A673 (cell line): ENCODE measurements around the gene GSKIP. TPM values are rescaled to one million over a fixed set of nuclear protein-coding genes. Genes with fewer than 3 reads are reported as not detected.

Source experiments
- Bru-seq: library from RNA; stranded (reverse); fragments of 400-500 nt; gene quantifications from one replicate; lab custom pipeline; 2021; lab: Mats Ljungman, UMichigan
- BruChase-seq, 2 experiments: library from RNA; stranded (reverse); fragments of 400-500 nt; gene quantifications; one replicate each; lab custom pipeline; 2021; lab: Mats Ljungman, UMichigan
- BruUV-seq: library from RNA; stranded (reverse); fragments of 400-500 nt; replicated peaks from 2 replicates; lab custom pipeline; 2021; lab: Mats Ljungman, UMichigan
- CTCF ChIA-PET: fragments of 300-600 bp; sonication (Branson Sonifier 250); formaldehyde crosslinking; loops from one replicate; lab custom pipeline; 2022; ENCODE audit warnings: antibody characterized with exemption; lab: Charles Lee
- POLR2A ChIA-PET: fragments of 300-600 bp; sonication (Branson Sonifier 250); formaldehyde crosslinking; loops from one replicate; lab custom pipeline; 2022; ENCODE audit warnings: antibody characterized with exemption; ENCODE audit not compliant: low non-redundant PET; lab: Charles Lee
- DNase-seq: peaks from one replicate; pipeline ENCODE4 v3.0.0-alpha.2; 2015; ENCODE audit warnings: low spot score
- H3K27ac ChIP-seq: fragments of 200-600 bp; sonication (generic); 2 replicates; pipeline ENCODE4 v1.5.1; 2016; ENCODE audit warnings: mixed run types, low read depth, mild to moderate bottlenecking, mixed read lengths, antibody characterized with exemption, low read length; ENCODE audit not compliant: poor library complexity, severe bottlenecking
- H3K27me3 ChIP-seq: fragments of 200-600 bp; sonication (generic); replicated peaks from 2 replicates; pipeline ENCODE4 v1.6.1; 2017; ENCODE audit warnings: mixed run types, low read depth, mild to moderate bottlenecking, mixed read lengths, antibody characterized with exemption, low read length; ENCODE audit not compliant: insufficient read depth, poor library complexity
- H3K36me3 ChIP-seq: fragments of 200-600 bp; sonication (generic); 2 replicates; pipeline ENCODE4 v1.6.1; 2016; ENCODE audit warnings: mixed run types, mild to moderate bottlenecking, mixed read lengths, antibody characterized with exemption, low read length; ENCODE audit not compliant: insufficient read depth, poor library complexity, severe bottlenecking
- H3K4me1 ChIP-seq: fragments of 200-600 bp; sonication (generic); 2 replicates; pipeline ENCODE4 v1.6.1; 2017; ENCODE audit warnings: mixed run types, mild to moderate bottlenecking, mixed read lengths, antibody characterized with exemption, low read length; ENCODE audit not compliant: insufficient read depth, poor library complexity, severe bottlenecking
- H3K4me3 ChIP-seq: fragments of 200-600 bp; sonication (generic); 2 replicates; pipeline ENCODE4 v1.5.1; 2016; ENCODE audit warnings: low read depth, mixed run types, mild to moderate bottlenecking, mixed read lengths, low read length; ENCODE audit not compliant: poor library complexity, severe bottlenecking
- H3K9me3 ChIP-seq: fragments of 200-600 bp; sonication (generic); 2 replicates; pipeline ENCODE4 v1.6.1; 2016; ENCODE audit warnings: mixed run types, low read depth, mild to moderate bottlenecking, mixed read lengths, antibody characterized with exemption, low read length; ENCODE audit not compliant: poor library complexity, severe bottlenecking
- EZH2 ChIP-seq: fragments of 200-600 bp; sonication (generic); IDR thresholded peaks from 2 replicates; pipeline ENCODE4 v1.6.1; 2017; ENCODE audit warnings: borderline replicate concordance, low read depth, mild to moderate bottlenecking, mixed read lengths, antibody characterized with exemption, low read length; ENCODE audit not compliant: poor library complexity, severe bottlenecking
- intact Hi-C: fragments of 100-400 bp; cut with micrococcal nuclease; formaldehyde crosslinking; loops from one replicate; pipeline ENCODE4 v1.10.0; 2022; ENCODE audit not compliant: unreplicated experiment
- long read RNA-seq: library from polyadenylated mRNA; stranded (forward); transcript quantifications from one replicate; pipeline ENCODE4 v2.0.0, GENCODE V29; 2022
- total RNA-seq: library from RNA; stranded (reverse); gene quantifications from 2 replicates; pipeline ENCODE4 v1.2.3, GENCODE V29; 2021
- TF ChIP-seq, protein P1 (sequence below): fragments of 300-800, 200-600 bp; sonication (generic); conservative IDR thresholded peaks from 2 replicates; pipeline ENCODE4 v1.5.1; 2017; ENCODE audit warnings: low read depth, mild to moderate bottlenecking, antibody characterized with exemption, low read length, moderate library complexity, mixed read lengths

GSKIP gene, protein sequence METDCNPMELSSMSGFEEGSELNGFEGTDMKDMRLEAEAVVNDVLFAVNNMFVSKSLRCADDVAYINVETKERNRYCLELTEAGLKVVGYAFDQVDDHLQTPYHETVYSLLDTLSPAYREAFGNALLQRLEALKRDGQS
- total RNA-seq (21.3 and 21.6 TPM in 2 replicates), Bru-seq, nascent RNA (percentile 70 among the genes with signal in this experiment), BruChase-seq, experiment 1, labeled RNA remaining after a 2-hour chase (percentile 71 among the genes with signal in this experiment), BruChase-seq, experiment 2, labeled RNA remaining after a 6-hour chase (percentile 61 among the genes with signal in this experiment)
- long read RNA-seq, transcript GSKIP-205 (4 exons, 2,218 nt): major isoform, 44 of 56 reads
- long read RNA-seq, partial matches to known transcripts: 2 of 56 reads
- long read RNA-seq, other reads (novel, unspliced or antisense): 6 of 56 reads

GRCh38 chr14:96362965-96363750, at the start of gene GSKIP, which contains the start of gene ATG2B:
TSS of gene GSKIP (plus strand) at chr14:96363526. CDS start at chr14:96382248, 18,722 bp downstream.
TSS of gene ATG2B (minus strand) at chr14:96363341. CDS start at chr14:96362976, 365 bp downstream.
- H3K27ac ChIP-seq: peak within 1 kb of the TSS; percentile 81
- peak within 1 kb of the TSS; percentile 97 for H3K4me3 ChIP-seq
- H3K4me1 ChIP-seq: peaks cover 17% of the 10 kb centered on the region
- H3K9me3 ChIP-seq: no peaks in the 10 kb centered on the region
- CTCF ChIA-PET: no interaction called here
- intact Hi-C loops: no loop called here
- BruUV-seq: no TSS peak
- no peaks in the 10 kb centered on the region for H3K36me3 ChIP-seq
- peak; percentile 97 for DNase-seq
- no peaks in the 10 kb centered on the region for H3K27me3 ChIP-seq
- POLR2A ChIA-PET: no interaction called here
- TF ChIP-seq, protein P1, sequence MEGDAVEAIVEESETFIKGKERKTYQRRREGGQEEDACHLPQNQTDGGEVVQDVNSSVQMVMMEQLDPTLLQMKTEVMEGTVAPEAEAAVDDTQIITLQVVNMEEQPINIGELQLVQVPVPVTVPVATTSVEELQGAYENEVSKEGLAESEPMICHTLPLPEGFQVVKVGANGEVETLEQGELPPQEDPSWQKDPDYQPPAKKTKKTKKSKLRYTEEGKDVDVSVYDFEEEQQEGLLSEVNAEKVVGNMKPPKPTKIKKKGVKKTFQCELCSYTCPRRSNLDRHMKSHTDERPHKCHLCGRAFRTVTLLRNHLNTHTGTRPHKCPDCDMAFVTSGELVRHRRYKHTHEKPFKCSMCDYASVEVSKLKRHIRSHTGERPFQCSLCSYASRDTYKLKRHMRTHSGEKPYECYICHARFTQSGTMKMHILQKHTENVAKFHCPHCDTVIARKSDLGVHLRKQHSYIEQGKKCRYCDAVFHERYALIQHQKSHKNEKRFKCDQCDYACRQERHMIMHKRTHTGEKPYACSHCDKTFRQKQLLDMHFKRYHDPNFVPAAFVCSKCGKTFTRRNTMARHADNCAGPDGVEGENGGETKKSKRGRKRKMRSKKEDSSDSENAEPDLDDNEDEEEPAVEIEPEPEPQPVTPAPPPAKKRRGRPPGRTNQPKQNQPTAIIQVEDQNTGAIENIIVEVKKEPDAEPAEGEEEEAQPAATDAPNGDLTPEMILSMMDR: no peak
- no peak for TF ChIP-seq EZH2

- H3K4me1 ChIP-seq: no peaks in the 10 kb centered on the region
- no peaks in the 10 kb centered on the region for H3K27me3 ChIP-seq
- peaks cover 32% of the 10 kb centered on the region for H3K36me3 ChIP-seq
- POLR2A ChIA-PET: no interaction called here
- H3K9me3 ChIP-seq: no peaks in the 10 kb centered on the region
- intact Hi-C loops: no loop called here
- no peak for DNase-seq
- BruUV-seq: no TSS peak
- H3K4me3 ChIP-seq: no peak overlapping the region
- CTCF ChIA-PET: no interaction called here
- H3K27ac ChIP-seq: no peak overlapping the region
- TF ChIP-seq, protein P1: no peak
- TF ChIP-seq EZH2: no peak
Observed at GRCh38 chr14:96316087-96316486, 47.2 kb upstream of the GSKIP start.

DNA sequence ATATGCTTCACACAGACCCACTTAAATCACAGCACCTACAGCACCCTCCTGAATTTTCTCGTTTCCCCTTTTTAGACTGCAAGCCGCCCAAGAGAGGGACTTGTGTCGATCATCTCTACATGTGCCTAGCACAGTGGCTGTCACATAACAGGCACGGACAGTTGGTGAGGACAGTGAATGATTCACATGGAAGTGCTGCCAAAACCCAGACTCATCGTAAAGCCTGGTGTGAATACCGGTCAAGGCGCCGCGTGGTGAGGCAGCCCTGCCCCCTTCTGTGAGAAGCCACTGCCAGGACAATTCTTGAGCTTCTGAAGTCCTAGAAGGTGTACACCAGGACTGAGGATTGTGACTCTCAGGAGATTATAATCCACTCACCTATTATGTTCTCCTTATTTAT, 44.5 kb upstream of the GSKIP start:
- BruUV-seq: no TSS peak
- TF ChIP-seq, protein P1: no peak
- no peak for TF ChIP-seq EZH2
- ChIA-PET POLR2A (interaction anchor here (0.6 kb wide), 1 partner anchor 66 kb away, joined by 3 read pairs; no protein-coding TSS in a partner anchor), CTCF (no interaction called here)
- Histone ChIP-seq H3K27me3 (no peaks in the 10 kb centered on the region), H3K4me1 (no peaks in the 10 kb centered on the region), H3K27ac (no peak overlapping the region), H3K9me3 (no peaks in the 10 kb centered on the region), H3K36me3 (peaks cover 16% of the 10 kb centered on the region), H3K4me3 (no peak overlapping the region)
- DNase-seq: no peak
- intact Hi-C loops: no loop called here
